GM12878 (cell line): ENCODE data around the gene SCARB2. TPM values are rescaled to one million over a fixed set of nuclear protein-coding genes. Genes with fewer than 3 reads are reported as not detected.

Experiments
- JUND ChIP-seq: IDR thresholded peaks from 2 replicates; pipeline ENCODE4 v1.6.1; 2012; ENCODE audit warnings: low read depth, mild to moderate bottlenecking, low read length, improper control_type of control experiment, moderate library complexity
- KAT2A ChIP-seq: conservative IDR thresholded peaks from 2 replicates; pipeline ENCODE4 v1.6.1; 2011; ENCODE audit warnings: low read depth, low read length; ENCODE audit not compliant: control insufficient read depth
- NFXL1 ChIP-seq: fragments of 450-650 bp; IDR thresholded peaks from 2 replicates; pipeline ENCODE4 v1.6.1; 2017; ENCODE audit warnings: antibody characterized with exemption, mild to moderate bottlenecking, borderline replicate concordance
- RCOR1 ChIP-seq: conservative IDR thresholded peaks from 2 replicates; pipeline ENCODE4 v1.6.1; 2012; ENCODE audit warnings: low read depth, low read length, improper control_type of control experiment
- RFX5 ChIP-seq: IDR thresholded peaks from 2 replicates; pipeline ENCODE4 v1.6.1; 2011; ENCODE audit warnings: low read depth, low read length, improper control_type of control experiment
- WRNIP1 ChIP-seq: IDR thresholded peaks from 2 replicates; pipeline ENCODE4 v1.6.1; 2011; ENCODE audit warnings: low read depth, low read length, improper control_type of control experiment, borderline replicate concordance
- ZNF384 ChIP-seq: IDR thresholded peaks from 2 replicates; pipeline ENCODE4 v1.6.1; 2012; ENCODE audit warnings: low read depth, mild to moderate bottlenecking, low read length, improper control_type of control experiment, borderline replicate concordance
- polyA plus RNA-seq, 11 experiments: library from polyadenylated mRNA; depleted of rRNA in 4 of 11; unstranded in 6 of 11; stranded (reverse) in 5 of 11; fragments of >200 nt; fragmentation: Nextera tagmentation in 4 of 11; fragmentation: Illumina TruSeq in 1 of 11; extraction: Ambion mirVana in 4 of 11; extraction: Trizol in 1 of 11; gene quantifications; 1 replicate in 1 of 11; 2 replicates in 10 of 11; pipeline versions ENCODE4 v1.2.1 to v1.2.3, GENCODE V29; 2011 to 2016; ENCODE audit warnings: inconsistent platforms in 2 of 11, missing spikeins in 2 of 11, low read depth in 1 of 11
- total RNA-seq, 4 experiments: library from RNA; depleted of rRNA in 3 of 4; stranded (reverse); fragments of >200 nt in 3 of 4; fragmentation: Illumina TruSeq in 1 of 4; extraction: Trizol in 1 of 4; gene quantifications; 2 replicates each; pipeline versions ENCODE4 v1.2.1 to v1.2.3, GENCODE V29; 2013 to 2021
- TF ChIP-seq, protein P1 (sequence below): fragments of 450-650 bp; IDR thresholded peaks from 2 replicates; pipeline ENCODE4 v1.6.1; 2016; ENCODE audit warnings: mild to moderate bottlenecking
- TF ChIP-seq, protein P2 (sequence below): IDR thresholded peaks from 2 replicates; pipeline ENCODE4 v1.6.1; 2011; ENCODE audit warnings: borderline replicate concordance, low read depth, mild to moderate bottlenecking, moderate library complexity, mixed read lengths, low read length; ENCODE audit not compliant: insufficient read depth; ENCODE audit errors: extremely low read length
- TF ChIP-seq, protein P3 (sequence below): IDR thresholded peaks from 2 replicates; pipeline ENCODE4 v1.6.1; 2012; ENCODE audit warnings: improper control_type of control experiment, low read depth, low read length; ENCODE audit not compliant: insufficient replicate concordance

Gene SCARB2
- total and polyA plus RNA-seq, 10 of the 15 experiments (the other 5 are each of a cell fraction or from before 2014, with no cell fraction given): 2.1 to 11.7 (median 9.5) TPM

DNA sequence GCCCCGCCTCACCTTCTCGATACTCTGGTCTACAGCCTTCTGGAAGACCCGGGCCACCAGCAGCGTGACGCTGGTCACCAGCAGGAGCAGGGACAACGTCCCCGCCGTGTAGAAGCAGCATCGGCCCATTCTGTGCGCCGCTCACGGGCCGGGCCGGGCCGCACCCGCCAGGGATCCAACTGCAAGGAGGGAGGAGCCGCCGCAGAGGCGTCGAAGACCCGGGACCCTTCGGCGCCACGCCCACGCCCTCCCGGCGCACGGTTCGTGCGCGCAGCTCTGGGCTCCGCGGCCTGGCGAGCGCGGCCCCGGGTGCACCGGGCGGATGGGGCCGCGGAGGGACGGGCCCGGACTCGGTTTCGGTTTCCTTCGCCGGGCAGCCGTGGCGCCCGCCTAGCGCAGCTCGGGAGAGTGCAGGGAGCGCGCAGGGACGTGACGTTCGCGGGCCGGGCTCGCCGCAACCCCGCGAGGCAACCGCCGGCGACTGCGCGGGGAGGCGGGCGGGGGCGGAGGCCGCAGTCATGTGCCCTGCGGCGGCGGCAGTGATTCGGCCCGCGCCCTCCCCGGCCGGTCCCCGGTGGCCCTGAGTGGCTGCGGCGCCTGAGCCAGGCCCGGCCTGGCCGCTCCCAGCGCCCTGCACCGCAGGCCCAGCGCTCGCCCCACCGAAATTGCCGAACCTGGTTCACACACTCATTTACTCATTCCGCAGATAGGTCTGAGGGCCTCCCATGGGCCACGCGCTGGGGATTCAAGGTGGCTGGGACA lies at the start of gene SCARB2 (continued):
- TF ChIP-seq, protein P1, sequence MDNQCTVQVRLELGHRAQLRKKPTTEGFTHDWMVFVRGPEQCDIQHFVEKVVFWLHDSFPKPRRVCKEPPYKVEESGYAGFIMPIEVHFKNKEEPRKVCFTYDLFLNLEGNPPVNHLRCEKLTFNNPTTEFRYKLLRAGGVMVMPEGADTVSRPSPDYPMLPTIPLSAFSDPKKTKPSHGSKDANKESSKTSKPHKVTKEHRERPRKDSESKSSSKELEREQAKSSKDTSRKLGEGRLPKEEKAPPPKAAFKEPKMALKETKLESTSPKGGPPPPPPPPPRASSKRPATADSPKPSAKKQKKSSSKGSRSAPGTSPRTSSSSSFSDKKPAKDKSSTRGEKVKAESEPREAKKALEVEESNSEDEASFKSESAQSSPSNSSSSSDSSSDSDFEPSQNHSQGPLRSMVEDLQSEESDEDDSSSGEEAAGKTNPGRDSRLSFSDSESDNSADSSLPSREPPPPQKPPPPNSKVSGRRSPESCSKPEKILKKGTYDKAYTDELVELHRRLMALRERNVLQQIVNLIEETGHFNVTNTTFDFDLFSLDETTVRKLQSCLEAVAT: no peak
- TF ChIP-seq RFX5: no peak
- TF ChIP-seq, protein P2, sequence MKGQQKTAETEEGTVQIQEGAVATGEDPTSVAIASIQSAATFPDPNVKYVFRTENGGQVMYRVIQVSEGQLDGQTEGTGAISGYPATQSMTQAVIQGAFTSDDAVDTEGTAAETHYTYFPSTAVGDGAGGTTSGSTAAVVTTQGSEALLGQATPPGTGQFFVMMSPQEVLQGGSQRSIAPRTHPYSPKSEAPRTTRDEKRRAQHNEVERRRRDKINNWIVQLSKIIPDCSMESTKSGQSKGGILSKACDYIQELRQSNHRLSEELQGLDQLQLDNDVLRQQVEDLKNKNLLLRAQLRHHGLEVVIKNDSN: peak; percentile 82
- no peak for TF ChIP-seq JUND
- TF ChIP-seq KAT2A: no peak
- TF ChIP-seq WRNIP1: no peak
- TF ChIP-seq RCOR1: no peak
- no peak for TF ChIP-seq ZNF384
- TF ChIP-seq NFXL1: no peak
- TF ChIP-seq, protein P3, sequence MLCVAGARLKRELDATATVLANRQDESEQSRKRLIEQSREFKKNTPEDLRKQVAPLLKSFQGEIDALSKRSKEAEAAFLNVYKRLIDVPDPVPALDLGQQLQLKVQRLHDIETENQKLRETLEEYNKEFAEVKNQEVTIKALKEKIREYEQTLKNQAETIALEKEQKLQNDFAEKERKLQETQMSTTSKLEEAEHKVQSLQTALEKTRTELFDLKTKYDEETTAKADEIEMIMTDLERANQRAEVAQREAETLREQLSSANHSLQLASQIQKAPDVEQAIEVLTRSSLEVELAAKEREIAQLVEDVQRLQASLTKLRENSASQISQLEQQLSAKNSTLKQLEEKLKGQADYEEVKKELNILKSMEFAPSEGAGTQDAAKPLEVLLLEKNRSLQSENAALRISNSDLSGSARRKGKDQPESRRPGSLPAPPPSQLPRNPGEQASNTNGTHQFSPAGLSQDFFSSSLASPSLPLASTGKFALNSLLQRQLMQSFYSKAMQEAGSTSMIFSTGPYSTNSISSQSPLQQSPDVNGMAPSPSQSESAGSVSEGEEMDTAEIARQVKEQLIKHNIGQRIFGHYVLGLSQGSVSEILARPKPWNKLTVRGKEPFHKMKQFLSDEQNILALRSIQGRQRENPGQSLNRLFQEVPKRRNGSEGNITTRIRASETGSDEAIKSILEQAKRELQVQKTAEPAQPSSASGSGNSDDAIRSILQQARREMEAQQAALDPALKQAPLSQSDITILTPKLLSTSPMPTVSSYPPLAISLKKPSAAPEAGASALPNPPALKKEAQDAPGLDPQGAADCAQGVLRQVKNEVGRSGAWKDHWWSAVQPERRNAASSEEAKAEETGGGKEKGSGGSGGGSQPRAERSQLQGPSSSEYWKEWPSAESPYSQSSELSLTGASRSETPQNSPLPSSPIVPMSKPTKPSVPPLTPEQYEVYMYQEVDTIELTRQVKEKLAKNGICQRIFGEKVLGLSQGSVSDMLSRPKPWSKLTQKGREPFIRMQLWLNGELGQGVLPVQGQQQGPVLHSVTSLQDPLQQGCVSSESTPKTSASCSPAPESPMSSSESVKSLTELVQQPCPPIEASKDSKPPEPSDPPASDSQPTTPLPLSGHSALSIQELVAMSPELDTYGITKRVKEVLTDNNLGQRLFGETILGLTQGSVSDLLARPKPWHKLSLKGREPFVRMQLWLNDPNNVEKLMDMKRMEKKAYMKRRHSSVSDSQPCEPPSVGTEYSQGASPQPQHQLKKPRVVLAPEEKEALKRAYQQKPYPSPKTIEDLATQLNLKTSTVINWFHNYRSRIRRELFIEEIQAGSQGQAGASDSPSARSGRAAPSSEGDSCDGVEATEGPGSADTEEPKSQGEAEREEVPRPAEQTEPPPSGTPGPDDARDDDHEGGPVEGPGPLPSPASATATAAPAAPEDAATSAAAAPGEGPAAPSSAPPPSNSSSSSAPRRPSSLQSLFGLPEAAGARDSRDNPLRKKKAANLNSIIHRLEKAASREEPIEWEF: no peak
